HG03175 (cell line): ENCODE results near the gene ABI1.
"Not testable (repeated sequence)": the region's sequence is repeated elsewhere in the genome, so short reads cannot be mapped to it uniquely, and the experiment has no call there.

Source experiments
- ATAC-seq: cut with Tn5 transposase; IDR thresholded peaks from one replicate; pipeline ENCODE4 v1.9.1; 2021; ENCODE audit warnings: mild to moderate bottlenecking, moderate library complexity; ENCODE audit not compliant: unreplicated experiment

ABI1 gene

GRCh38 chr10:26860443-26861204, at the start of gene ABI1:
Gene ABI1, minus strand, starts transcription at chr10:26860958. Its CDS starts 95 bp downstream, at chr10:26860863.
- ATAC-seq = peak; percentile 67

GRCh38 chr10:26909753-26910152, 49.0 kb upstream of the ABI1 start:
- ATAC-seq = no peak

GRCh38 chr10:26905253-26905781, 44.6 kb upstream of the ABI1 start:
- ATAC-seq = not testable (repeated sequence)

- no peak for ATAC-seq
Measured at GRCh38 chr10:26903431-26904217, 42.9 kb upstream of the ABI1 start.

GRCh38 chr10:26892306-26892923, 31.7 kb upstream of the ABI1 start:
- peak; percentile 66 for ATAC-seq

GRCh38 chr10:26890956-26891355, 30.2 kb upstream of the ABI1 start:
- ATAC-seq = no peak

- ATAC-seq = no peak
Measured at GRCh38 chr10:26887611-26888215, 27.0 kb upstream of the ABI1 start.

GRCh38 chr10:26881600-26882331, 21.0 kb upstream of the ABI1 start:
- ATAC-seq = peak; percentile 70

GRCh38 chr10:26879744-26880143, 19.0 kb upstream of the ABI1 start:
- no peak for ATAC-seq

- ATAC-seq = no peak
Measured at GRCh38 chr10:26870766-26871165, 10.0 kb upstream of the ABI1 start.

- no peak for ATAC-seq
Measured at GRCh38 chr10:26869528-26869927, 8.8 kb upstream of the ABI1 start.

GRCh38 chr10:26863351-26864076, 2.8 kb upstream of the ABI1 start:
- no peak for ATAC-seq

- no peak for ATAC-seq
Measured at GRCh38 chr10:26861205-26861998, 644 bp upstream of the ABI1 start.

GRCh38 chr10:26860102-26860442, 686 bp downstream of the ABI1 start:
- peak; percentile 20 for ATAC-seq

- no peak for ATAC-seq
Measured at GRCh38 chr10:26859241-26860101, 1.3 kb downstream of the ABI1 start.

GRCh38 chr10:26858707-26859034, 2.1 kb downstream of the ABI1 start:
- ATAC-seq = no peak

GRCh38 chr10:26857991-26858706, 2.6 kb downstream of the ABI1 start:
- ATAC-seq = peak; percentile 28

GRCh38 chr10:26857553-26857952, 3.2 kb downstream of the ABI1 start:
- peak; percentile 10 for ATAC-seq
